Measurements from ENCODE around the gene LBH. TPM values are rescaled to one million over a fixed set of nuclear protein-coding genes. Genes with fewer than 3 reads are reported as not detected.

Gene LBH
- total RNA-seq, 1 experiment from 2014 or later: 1.2 TPM

GRCh38 chr2:30305235-30305634 lies 73.9 kb downstream of the LBH start:
- no peak overlapping the region for H3K9ac ChIP-seq (ENCODE audit: low read length)
- H3K79me2 ChIP-seq (ENCODE audit: insufficient read depth, low read length): no peaks in the 10 kb centered on the region
- ChIA-PET CTCF (no interaction called here), POLR2A (interaction anchor here (0.8 kb wide), 1 partner anchor 83 kb away, joined by 3 read pairs; no protein-coding TSS in a partner anchor), RAD21 (ENCODE audit: low non-redundant PET in 1 of 2, low total read pairs in 2 of 2, uncharacterized antibody in 2 of 2, unreplicated experiment in 2 of 2) (no interaction called here)
- no peaks in the 10 kb centered on the region for H3K9me2 ChIP-seq (ENCODE audit: insufficient read depth)
- intact Hi-C loops (cut with micrococcal nuclease): no loop called here
- TF ChIP-seq CBX3 (IDR thresholded peaks at IDR 0.05; ENCODE audit: low read depth): no peak
- TF ChIP-seq EZH2 (IDR thresholded peaks at IDR 0.05): no peak
- TF ChIP-seq, protein P1, sequence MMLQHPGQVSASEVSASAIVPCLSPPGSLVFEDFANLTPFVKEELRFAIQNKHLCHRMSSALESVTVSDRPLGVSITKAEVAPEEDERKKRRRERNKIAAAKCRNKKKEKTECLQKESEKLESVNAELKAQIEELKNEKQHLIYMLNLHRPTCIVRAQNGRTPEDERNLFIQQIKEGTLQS (IDR thresholded peaks at IDR 0.05): no peak
- no peak overlapping the region for H3K4me2 ChIP-seq (ENCODE audit: low read length)
- no peak overlapping the region for H3K27ac ChIP-seq (ENCODE audit: low read depth, low read length)
- no peaks in the 10 kb centered on the region for H4K20me1 ChIP-seq (ENCODE audit: insufficient read depth)
- H3K4me3 ChIP-seq (replicated peaks in 1 of 2; ENCODE audit: low read depth in 1 of 2, low read length in 2 of 2): no peak overlapping the region
- no peak for ATAC-seq
- no peaks in the 10 kb centered on the region for H3K27me3 ChIP-seq (ENCODE audit: insufficient read depth, low read length)
- no peak overlapping the region for H2AFZ ChIP-seq (ENCODE audit: low read depth, low read length, poor library complexity, severe bottlenecking)
- H3K36me3 ChIP-seq (ENCODE audit: control insufficient read depth in 1 of 2, insufficient read depth in 2 of 2, low read length in 2 of 2): no peaks in the 10 kb centered on the region
- H3K4me1 ChIP-seq (ENCODE audit: control insufficient read depth in 1 of 2, insufficient read depth in 2 of 2, low read length in 2 of 2): no peaks in the 10 kb centered on the region
- no peaks in the 10 kb centered on the region for H3K9me3 ChIP-seq (ENCODE audit: control insufficient read depth in 1 of 2, insufficient read depth in 1 of 2, low read depth in 1 of 2, low read length in 2 of 2)
- no peak for DNase-seq (ENCODE audit: low read depth, low spot score)
- BruUV-seq (replicated peaks): no TSS peak

GRCh38 chr2:30306522-30306921 lies 75.2 kb downstream of the LBH start:
- DNase-seq (ENCODE audit: low read depth, low spot score) (no peak), ATAC-seq (no peak)
- Histone ChIP-seq H3K27me3 (ENCODE audit: insufficient read depth, low read length) (no peaks in the 10 kb centered on the region), H4K20me1 (ENCODE audit: insufficient read depth) (no peaks in the 10 kb centered on the region), H3K9me2 (ENCODE audit: insufficient read depth) (no peaks in the 10 kb centered on the region), H3K9me3 (ENCODE audit: control insufficient read depth in 1 of 2, insufficient read depth in 1 of 2, low read depth in 1 of 2, low read length in 2 of 2) (no peaks in the 10 kb centered on the region), H3K79me2 (ENCODE audit: insufficient read depth, low read length) (no peaks in the 10 kb centered on the region), H3K4me1 (ENCODE audit: control insufficient read depth in 1 of 2, insufficient read depth in 2 of 2, low read length in 2 of 2) (no peaks in the 10 kb centered on the region), H3K4me3 (replicated peaks in 1 of 2; ENCODE audit: low read depth in 1 of 2, low read length in 2 of 2) (no peak overlapping the region), H3K9ac (ENCODE audit: low read length) (no peak overlapping the region), H3K36me3 (ENCODE audit: control insufficient read depth in 1 of 2, insufficient read depth in 2 of 2, low read length in 2 of 2) (no peaks in the 10 kb centered on the region), H3K27ac (ENCODE audit: low read depth, low read length) (no peak overlapping the region), H2AFZ (ENCODE audit: low read depth, low read length, poor library complexity, severe bottlenecking) (no peak overlapping the region), H3K4me2 (ENCODE audit: low read length) (no peak overlapping the region)
- intact Hi-C loops (cut with micrococcal nuclease): no loop called here
- no TSS peak for BruUV-seq (replicated peaks)
- ChIA-PET RAD21 (ENCODE audit: low non-redundant PET in 1 of 2, low total read pairs in 2 of 2, uncharacterized antibody in 2 of 2, unreplicated experiment in 2 of 2) (no interaction called here), POLR2A (no interaction called here), CTCF (no interaction called here)
- TF ChIP-seq POLR2AphosphoS5 (IDR thresholded peaks at IDR 0.05; ENCODE audit: low read depth, low read length): no peak
- TF ChIP-seq SIN3A (IDR thresholded peaks at IDR 0.05; ENCODE audit: low read depth): no peak
